Panc1 (cell line): Measurements from ENCODE around the gene BTG3. TPM values are rescaled to one million over a fixed set of nuclear protein-coding genes. Genes with fewer than 3 reads are reported as not detected.

Source experiments
- ATAC-seq: fragments of 200-7000 bp; cut with Tn5 transposase; 2 replicates; pipeline ENCODE4 v1.9.1; 2020; ENCODE audit warnings: mild to moderate bottlenecking, moderate library complexity
- BruUV-seq: library from RNA; stranded (reverse); fragments of 400-500 nt; replicated peaks from 2 replicates; lab custom pipeline; 2021; lab: Mats Ljungman, UMichigan
- CTCF ChIA-PET: fragments of 300-600 bp; sonication (Branson Sonifier 250); formaldehyde crosslinking; loops from one replicate; lab custom pipeline; 2022; ENCODE audit warnings: antibody characterized with exemption; lab: Charles Lee
- POLR2A ChIA-PET: fragments of 300-600 bp; sonication (Branson Sonifier 250); formaldehyde crosslinking; loops from one replicate; lab custom pipeline; 2022; ENCODE audit warnings: antibody characterized with exemption; lab: Charles Lee
- DNase-seq: peaks from one replicate; pipeline ENCODE4 v3.0.0-alpha.2; 2010; ENCODE audit warnings: low read depth, low spot score
- H3K27ac ChIP-seq: 2 replicates; pipeline ENCODE4 v1.5.1; 2011; ENCODE audit warnings: mild to moderate bottlenecking, low read length, inconsistent platforms
- H3K27me3 ChIP-seq: fragments of 200-500 bp; sonication (Bioruptor generic); 2 replicates; pipeline ENCODE4 v1.6.0; 2014; ENCODE audit warnings: low read length, inconsistent platforms; ENCODE audit not compliant: control insufficient read depth, insufficient read depth
- H3K36me3 ChIP-seq: fragments of 200-500 bp; sonication (Bioruptor generic); 2 replicates; pipeline ENCODE4 v1.5.1; 2014; ENCODE audit warnings: inconsistent platforms, mild to moderate bottlenecking, low read length, moderate library complexity; ENCODE audit not compliant: control insufficient read depth, insufficient read depth
- H3K4me1 ChIP-seq: 2 replicates; pipeline ENCODE4 v1.5.1; 2011; ENCODE audit warnings: inconsistent platforms, mild to moderate bottlenecking, low read length, moderate library complexity; ENCODE audit not compliant: control insufficient read depth, insufficient read depth
- H3K4me3 ChIP-seq, 2 experiments: 2 replicates each; pipeline ENCODE4 v1.5.1; 2011 to 2012; ENCODE audit warnings: low read depth in 2 of 2, low read length in 2 of 2, mild to moderate bottlenecking in 2 of 2, inconsistent platforms in 1 of 2, moderate library complexity in 1 of 2
- H3K9me3 ChIP-seq: fragments of 200-500 bp; sonication (Bioruptor generic); 2 replicates; pipeline ENCODE4 v1.5.1; 2014; ENCODE audit warnings: low read depth, mild to moderate bottlenecking, inconsistent platforms, low read length, moderate library complexity; ENCODE audit not compliant: control insufficient read depth, insufficient read depth
- POLR2AphosphoS5 ChIP-seq: IDR thresholded peaks from 2 replicates; pipeline ENCODE4 v1.6.1; 2012; ENCODE audit warnings: mild to moderate bottlenecking, low read depth, low read length, moderate library complexity
- SIN3A ChIP-seq: IDR thresholded peaks from 2 replicates; pipeline ENCODE4 v1.6.1; 2012; ENCODE audit warnings: low read depth, mild to moderate bottlenecking, low read length, moderate library complexity, borderline replicate concordance; ENCODE audit not compliant: insufficient read depth
- TCF7L2 ChIP-seq: IDR thresholded peaks from 2 replicates; pipeline ENCODE4 v1.6.1; 2011; ENCODE audit warnings: mild to moderate bottlenecking, low read depth, low read length, inconsistent platforms
- in situ Hi-C: cut with HindIII; loops from 2 replicates; pipeline ENCODE4 v1.10.0; 2016; ENCODE audit warnings: low sequenced_read_pairs, low pct_unique_long_range_greater_than_20kb
- intact Hi-C: fragments of 100-400 bp; cut with micrococcal nuclease; formaldehyde crosslinking; loops from one replicate; pipeline ENCODE4 v1.10.0; 2022; ENCODE audit not compliant: unreplicated experiment
- total RNA-seq: library from RNA; stranded (reverse); gene quantifications from one replicate; pipeline ENCODE4 v1.2.1, GENCODE V29; 2021; ENCODE audit not compliant: unreplicated experiment
- TF ChIP-seq, protein P1 (sequence below): fragments of 450-650 bp; IDR thresholded peaks from 2 replicates; pipeline ENCODE4 v1.5.1; 2017; ENCODE audit warnings: mild to moderate bottlenecking
- TF ChIP-seq, protein P2 (sequence below), 2 experiments: IDR thresholded peaks; 2 replicates each; pipeline ENCODE4 v1.6.1; 2011 to 2012; ENCODE audit warnings: low read depth in 2 of 2, control low read depth in 1 of 2, low read length in 1 of 2, mild to moderate bottlenecking in 1 of 2, moderate library complexity in 1 of 2; ENCODE audit not compliant: insufficient read depth in 1 of 2

Gene BTG3
- total RNA-seq, 1 experiment from 2014 or later, result 20.1 TPM

DNA sequence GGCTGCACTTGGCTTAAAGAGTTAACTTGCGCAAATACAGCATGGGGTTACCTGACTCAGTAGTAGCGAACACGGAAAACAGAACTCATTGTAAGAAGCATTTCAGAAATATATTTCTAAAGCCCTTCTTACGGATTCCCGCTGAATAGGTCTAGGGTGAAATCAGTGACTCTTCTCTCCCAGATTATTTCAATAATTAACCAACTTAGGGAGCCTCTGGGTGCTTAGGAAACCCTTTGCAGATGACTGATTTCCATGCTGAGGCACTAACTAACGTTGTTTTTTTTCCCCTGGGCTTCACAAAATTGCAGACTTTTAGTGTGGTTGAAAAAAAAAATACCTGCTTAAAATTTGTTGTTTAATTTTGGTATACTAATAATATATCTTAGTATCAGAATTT is 40.3 kb downstream of the BTG3 start:
- ChIA-PET POLR2A (no interaction called here), CTCF (no interaction called here)
- no peaks in the 10 kb centered on the region for H3K36me3 ChIP-seq
- no peaks in the 10 kb centered on the region for H3K9me3 ChIP-seq
- DNase-seq (no peak), ATAC-seq (no peak)
- intact Hi-C loops, result no loop called here
- no peaks in the 10 kb centered on the region for H3K27me3 ChIP-seq
- no TSS peak for BruUV-seq
- no peak overlapping the region for H3K27ac ChIP-seq
- in situ Hi-C loops, result no loop called here
- no peak overlapping the region for H3K4me3 ChIP-seq
- no peaks in the 10 kb centered on the region for H3K4me1 ChIP-seq
- TF ChIP-seq, protein P1, sequence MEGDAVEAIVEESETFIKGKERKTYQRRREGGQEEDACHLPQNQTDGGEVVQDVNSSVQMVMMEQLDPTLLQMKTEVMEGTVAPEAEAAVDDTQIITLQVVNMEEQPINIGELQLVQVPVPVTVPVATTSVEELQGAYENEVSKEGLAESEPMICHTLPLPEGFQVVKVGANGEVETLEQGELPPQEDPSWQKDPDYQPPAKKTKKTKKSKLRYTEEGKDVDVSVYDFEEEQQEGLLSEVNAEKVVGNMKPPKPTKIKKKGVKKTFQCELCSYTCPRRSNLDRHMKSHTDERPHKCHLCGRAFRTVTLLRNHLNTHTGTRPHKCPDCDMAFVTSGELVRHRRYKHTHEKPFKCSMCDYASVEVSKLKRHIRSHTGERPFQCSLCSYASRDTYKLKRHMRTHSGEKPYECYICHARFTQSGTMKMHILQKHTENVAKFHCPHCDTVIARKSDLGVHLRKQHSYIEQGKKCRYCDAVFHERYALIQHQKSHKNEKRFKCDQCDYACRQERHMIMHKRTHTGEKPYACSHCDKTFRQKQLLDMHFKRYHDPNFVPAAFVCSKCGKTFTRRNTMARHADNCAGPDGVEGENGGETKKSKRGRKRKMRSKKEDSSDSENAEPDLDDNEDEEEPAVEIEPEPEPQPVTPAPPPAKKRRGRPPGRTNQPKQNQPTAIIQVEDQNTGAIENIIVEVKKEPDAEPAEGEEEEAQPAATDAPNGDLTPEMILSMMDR, result no peak
- TF ChIP-seq SIN3A (no peak), TCF7L2 (no peak), POLR2AphosphoS5 (no peak)
- TF ChIP-seq, protein P2, sequence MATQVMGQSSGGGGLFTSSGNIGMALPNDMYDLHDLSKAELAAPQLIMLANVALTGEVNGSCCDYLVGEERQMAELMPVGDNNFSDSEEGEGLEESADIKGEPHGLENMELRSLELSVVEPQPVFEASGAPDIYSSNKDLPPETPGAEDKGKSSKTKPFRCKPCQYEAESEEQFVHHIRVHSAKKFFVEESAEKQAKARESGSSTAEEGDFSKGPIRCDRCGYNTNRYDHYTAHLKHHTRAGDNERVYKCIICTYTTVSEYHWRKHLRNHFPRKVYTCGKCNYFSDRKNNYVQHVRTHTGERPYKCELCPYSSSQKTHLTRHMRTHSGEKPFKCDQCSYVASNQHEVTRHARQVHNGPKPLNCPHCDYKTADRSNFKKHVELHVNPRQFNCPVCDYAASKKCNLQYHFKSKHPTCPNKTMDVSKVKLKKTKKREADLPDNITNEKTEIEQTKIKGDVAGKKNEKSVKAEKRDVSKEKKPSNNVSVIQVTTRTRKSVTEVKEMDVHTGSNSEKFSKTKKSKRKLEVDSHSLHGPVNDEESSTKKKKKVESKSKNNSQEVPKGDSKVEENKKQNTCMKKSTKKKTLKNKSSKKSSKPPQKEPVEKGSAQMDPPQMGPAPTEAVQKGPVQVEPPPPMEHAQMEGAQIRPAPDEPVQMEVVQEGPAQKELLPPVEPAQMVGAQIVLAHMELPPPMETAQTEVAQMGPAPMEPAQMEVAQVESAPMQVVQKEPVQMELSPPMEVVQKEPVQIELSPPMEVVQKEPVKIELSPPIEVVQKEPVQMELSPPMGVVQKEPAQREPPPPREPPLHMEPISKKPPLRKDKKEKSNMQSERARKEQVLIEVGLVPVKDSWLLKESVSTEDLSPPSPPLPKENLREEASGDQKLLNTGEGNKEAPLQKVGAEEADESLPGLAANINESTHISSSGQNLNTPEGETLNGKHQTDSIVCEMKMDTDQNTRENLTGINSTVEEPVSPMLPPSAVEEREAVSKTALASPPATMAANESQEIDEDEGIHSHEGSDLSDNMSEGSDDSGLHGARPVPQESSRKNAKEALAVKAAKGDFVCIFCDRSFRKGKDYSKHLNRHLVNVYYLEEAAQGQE (IDR thresholded peaks at IDR 0.05; ENCODE audit: insufficient read depth in 1 of 2, low read depth in 2 of 2, low read length in 1 of 2), result no peak

DNA sequence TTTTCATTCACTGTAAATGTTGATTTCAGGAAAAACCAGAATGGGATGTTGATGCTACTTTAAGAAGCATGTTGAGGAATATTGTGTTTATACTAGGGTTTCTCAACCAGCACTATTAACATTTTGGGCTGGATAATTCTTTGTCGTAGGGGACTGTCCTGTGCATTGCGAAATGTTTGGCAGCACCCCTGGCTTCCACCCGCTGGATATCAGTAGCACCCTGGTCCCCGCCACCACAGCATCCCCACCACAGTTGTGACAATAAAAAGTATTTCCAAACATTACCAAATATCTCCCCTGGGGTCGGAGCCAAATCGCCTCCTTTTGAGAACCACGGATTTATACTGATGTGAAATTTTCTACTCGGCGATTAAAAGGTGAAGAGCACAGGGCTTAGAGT is 41.9 kb downstream of the BTG3 start:
- no peak overlapping the region for H3K27ac ChIP-seq
- no TSS peak for BruUV-seq
- no peak for ATAC-seq
- ChIA-PET CTCF (no interaction called here), POLR2A (no interaction called here)
- TF ChIP-seq POLR2AphosphoS5 (no peak), SIN3A (no peak), TCF7L2 (no peak)
- TF ChIP-seq, protein P1, result no peak
- TF ChIP-seq, protein P2 (IDR thresholded peaks at IDR 0.05; ENCODE audit: insufficient read depth in 1 of 2, low read depth in 2 of 2, low read length in 1 of 2), result no peak
- no peaks in the 10 kb centered on the region for H3K4me1 ChIP-seq
- no peaks in the 10 kb centered on the region for H3K9me3 ChIP-seq
- no peaks in the 10 kb centered on the region for H3K36me3 ChIP-seq
- in situ Hi-C loops (no loop called here), intact Hi-C loops (no loop called here)
- no peak overlapping the region for H3K4me3 ChIP-seq
- H3K27me3 ChIP-seq, result no peaks in the 10 kb centered on the region
- no peak for DNase-seq
